HG03521 (cell line): ENCODE data around the gene THRB.

ENCODE experiments used
- ATAC-seq: cut with Tn5 transposase; IDR thresholded peaks from one replicate; pipeline ENCODE4 v1.9.1; 2021; ENCODE audit warnings: mild to moderate bottlenecking, moderate library complexity; ENCODE audit not compliant: unreplicated experiment

THRB gene

GRCh38 chr3:24318677-24319287 is 175.9 kb downstream of the THRB start:
- ATAC-seq: no peak

DNA sequence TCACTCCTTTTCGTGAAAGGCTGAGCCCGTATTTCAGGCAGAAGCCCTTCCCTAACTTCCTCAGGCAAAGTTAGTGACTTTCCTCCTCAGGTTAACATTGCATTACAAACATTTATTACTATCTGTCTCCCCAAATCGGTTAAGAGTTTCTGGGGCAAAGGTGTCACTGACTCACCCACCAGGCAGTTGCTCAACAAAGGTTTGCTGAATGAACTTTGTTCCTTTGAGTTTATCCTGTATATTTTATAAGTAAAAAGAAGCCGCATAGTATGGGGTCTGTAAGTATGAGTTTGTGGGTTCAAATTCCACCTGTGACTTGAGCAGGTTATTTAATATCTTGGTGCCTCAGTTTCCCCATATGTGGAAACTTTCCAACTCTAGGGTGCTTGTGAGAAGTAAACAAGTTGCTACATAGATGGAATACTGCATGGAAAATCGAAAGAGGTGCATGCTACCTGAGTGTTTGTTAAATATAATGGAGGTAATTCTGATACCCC is 177.7 kb downstream of the THRB start:
- ATAC-seq: no peak

DNA sequence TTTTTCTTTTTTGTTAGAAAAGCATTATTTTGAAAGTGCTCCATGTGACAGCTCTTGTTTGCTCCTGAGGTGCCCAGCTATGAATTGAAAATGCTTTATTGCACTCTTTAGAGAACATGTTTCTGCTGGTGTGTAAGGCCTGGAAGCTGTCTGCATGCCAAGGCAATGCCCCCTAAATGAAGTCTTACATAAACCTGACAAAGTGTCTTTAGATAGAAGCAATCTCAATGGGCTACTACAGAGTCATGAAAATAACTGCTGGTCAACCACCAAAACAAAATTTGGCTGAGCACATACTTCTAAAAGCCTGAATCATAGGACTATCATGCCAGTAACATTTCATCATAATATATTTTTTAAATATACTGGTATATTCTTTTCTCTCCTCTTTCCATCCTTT is 178.7 kb downstream of the THRB start:
- no peak for ATAC-seq

DNA sequence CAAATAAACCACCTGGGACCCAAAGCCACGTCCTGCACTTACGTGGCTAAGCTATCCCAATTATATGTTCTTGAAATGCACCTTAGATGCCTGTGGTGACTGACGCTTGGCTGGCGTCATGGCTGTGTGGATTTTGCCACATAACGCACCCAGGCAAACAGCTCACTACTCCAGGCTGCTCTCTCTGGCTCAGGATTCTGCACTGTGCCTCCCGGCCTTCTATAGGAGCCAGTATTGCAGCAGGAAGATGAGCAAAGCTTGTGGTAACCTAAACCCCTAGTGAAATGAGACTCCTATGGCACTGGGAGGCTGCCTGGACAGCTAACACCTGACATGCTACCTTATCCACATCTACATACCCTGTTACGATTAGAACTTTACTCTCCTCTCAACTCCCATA is 179.3 kb downstream of the THRB start:
- no peak for ATAC-seq

GRCh38 chr3:24311881-24312280 is 182.8 kb downstream of the THRB start:
- no peak for ATAC-seq

- no peak for ATAC-seq
Observed at GRCh38 chr3:24310887-24311286, 183.8 kb downstream of the THRB start.

- no peak for ATAC-seq
Observed at GRCh38 chr3:24306518-24306917, 188.1 kb downstream of the THRB start.

GRCh38 chr3:24305795-24306467 is 188.7 kb downstream of the THRB start:
- no peak for ATAC-seq

GRCh38 chr3:24303057-24303754 is 191.4 kb downstream of the THRB start:
- ATAC-seq: no peak

DNA sequence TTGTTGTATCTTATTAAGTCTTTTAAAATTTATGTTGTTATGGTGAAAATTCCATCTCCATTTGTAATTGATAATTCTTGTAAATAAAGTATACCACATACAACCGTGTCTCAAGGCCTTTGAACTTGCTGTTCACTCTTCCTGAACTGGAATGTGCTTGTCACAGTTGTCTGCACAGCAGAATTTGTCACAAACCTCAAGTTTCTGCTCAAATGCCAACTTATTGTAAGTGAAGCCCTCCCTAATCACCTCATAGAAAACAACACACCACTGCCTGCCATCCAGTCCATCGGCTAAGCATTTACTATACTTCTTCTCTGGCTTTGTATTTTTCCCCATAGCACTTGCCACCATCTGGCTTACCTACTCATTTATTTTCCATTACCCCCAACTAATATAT is 192.3 kb downstream of the THRB start:
- ATAC-seq: no peak

- ATAC-seq: no peak
Observed at GRCh38 chr3:24300949-24301348, 193.7 kb downstream of the THRB start.

GRCh38 chr3:24299806-24300626 is 194.6 kb downstream of the THRB start:
- ATAC-seq: no peak

DNA sequence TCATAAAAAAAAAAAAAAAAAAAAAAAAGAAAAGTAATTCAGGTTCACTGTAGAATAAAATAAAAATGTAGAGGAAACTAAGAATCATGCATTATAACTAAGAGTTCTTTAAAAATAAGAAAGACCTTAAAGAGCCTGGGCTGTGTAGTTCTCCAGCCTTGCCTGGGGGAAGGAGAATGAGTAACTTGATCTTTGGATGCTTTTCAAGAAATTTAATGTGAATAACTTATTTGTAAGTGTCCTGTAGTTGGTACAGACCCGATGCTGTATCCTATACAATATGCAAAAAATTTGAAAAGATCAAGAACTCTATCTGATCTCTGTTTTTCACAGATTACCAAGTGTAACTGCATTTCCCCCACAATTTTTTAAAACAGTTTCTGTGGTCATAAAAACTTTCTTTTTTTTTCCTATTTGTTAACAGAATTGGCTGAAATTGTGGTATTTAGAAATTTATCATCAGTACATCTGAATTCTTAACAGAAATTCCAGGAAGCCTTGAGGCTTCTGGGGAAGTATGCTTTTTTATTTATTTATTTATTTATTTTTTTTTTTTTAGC is 195.3 kb downstream of the THRB start:
- ATAC-seq: no peak

GRCh38 chr3:24296441-24297205 is 198.0 kb downstream of the THRB start:
- no peak for ATAC-seq

DNA sequence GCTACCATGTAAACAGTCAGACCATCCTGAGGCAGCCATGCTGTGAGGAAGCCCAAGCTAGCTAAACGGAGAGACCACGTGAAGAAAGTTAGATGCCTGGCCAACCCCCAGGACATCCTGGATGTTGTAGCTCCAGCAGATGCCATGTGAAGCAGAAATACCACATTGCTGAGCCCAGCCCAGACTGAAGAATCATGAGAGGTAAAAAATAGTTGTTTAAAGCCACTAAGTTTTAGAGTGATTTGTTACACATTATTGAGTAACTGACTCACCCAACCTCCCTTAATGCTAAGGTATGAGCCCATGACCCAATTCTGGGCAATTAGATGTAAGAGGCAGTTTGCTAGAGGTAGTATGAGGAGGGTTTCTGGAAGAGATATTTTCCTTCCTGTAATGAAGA is 200.5 kb downstream of the THRB start:
- ATAC-seq: no peak

- no peak for ATAC-seq
Observed at GRCh38 chr3:24291646-24292045, 203.0 kb downstream of the THRB start.

GRCh38 chr3:24290596-24290995 is 204.1 kb downstream of the THRB start:
- no peak for ATAC-seq

GRCh38 chr3:24288496-24289236 is 206.0 kb downstream of the THRB start:
- no peak for ATAC-seq

GRCh38 chr3:24287755-24288450 is 206.7 kb downstream of the THRB start:
- no peak for ATAC-seq
